MM.1S (cell line): ENCODE results near the gene HIVEP2.

ENCODE experiments used
- EZH2 ChIP-seq: fragments of 300-600 bp; sonication (generic); optimal IDR thresholded peaks from 2 replicates; pipeline ENCODE3; 2017; ENCODE audit warnings: low read depth, mild to moderate bottlenecking, antibody characterized with exemption, low read length, mixed read lengths
- TF ChIP-seq, protein P1 (sequence below): fragments of 300-600 bp; sonication (generic); IDR thresholded peaks from 2 replicates; pipeline ENCODE4 v1.5.1; 2016; ENCODE audit warnings: antibody characterized with exemption, low read length, mixed read lengths

DNA sequence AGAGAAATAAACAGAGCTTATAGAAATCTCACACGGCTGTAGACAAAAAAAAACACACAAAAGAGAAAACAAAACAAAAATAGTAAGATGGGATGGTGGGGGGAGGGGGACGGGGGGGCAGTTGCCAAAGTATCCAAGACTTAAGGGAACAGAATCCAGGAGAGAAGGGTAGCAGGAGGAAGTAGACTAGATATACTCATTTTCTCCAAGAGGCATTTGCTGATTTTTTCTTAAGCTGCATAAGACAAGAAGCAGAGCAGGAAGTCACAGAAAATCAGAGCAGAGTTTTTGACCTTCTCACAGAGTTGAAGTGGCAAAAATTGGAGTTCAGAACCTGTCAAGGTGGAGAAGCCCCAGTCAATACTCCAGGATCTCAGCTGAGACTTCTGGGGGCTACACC is 237.7 kb downstream of the HIVEP2 start:
- TF ChIP-seq, protein P1, sequence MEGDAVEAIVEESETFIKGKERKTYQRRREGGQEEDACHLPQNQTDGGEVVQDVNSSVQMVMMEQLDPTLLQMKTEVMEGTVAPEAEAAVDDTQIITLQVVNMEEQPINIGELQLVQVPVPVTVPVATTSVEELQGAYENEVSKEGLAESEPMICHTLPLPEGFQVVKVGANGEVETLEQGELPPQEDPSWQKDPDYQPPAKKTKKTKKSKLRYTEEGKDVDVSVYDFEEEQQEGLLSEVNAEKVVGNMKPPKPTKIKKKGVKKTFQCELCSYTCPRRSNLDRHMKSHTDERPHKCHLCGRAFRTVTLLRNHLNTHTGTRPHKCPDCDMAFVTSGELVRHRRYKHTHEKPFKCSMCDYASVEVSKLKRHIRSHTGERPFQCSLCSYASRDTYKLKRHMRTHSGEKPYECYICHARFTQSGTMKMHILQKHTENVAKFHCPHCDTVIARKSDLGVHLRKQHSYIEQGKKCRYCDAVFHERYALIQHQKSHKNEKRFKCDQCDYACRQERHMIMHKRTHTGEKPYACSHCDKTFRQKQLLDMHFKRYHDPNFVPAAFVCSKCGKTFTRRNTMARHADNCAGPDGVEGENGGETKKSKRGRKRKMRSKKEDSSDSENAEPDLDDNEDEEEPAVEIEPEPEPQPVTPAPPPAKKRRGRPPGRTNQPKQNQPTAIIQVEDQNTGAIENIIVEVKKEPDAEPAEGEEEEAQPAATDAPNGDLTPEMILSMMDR: no peak
- TF ChIP-seq EZH2: no peak
